ENCODE results near the gene MXD4. TPM values are rescaled to one million over a fixed set of nuclear protein-coding genes. Genes with fewer than 3 reads are reported as not detected.
A peak's percentile ranks its signal among the peaks of the same experiment; 100 is the strongest.

MXD4 gene
- total and polyA plus RNA-seq, 4 donors: 34.4 to 65.1 (median 47.8) TPM

- Histone ChIP-seq H3K4me1 (ENCODE audit: control insufficient read depth in 5 of 5, insufficient read depth in 5 of 5, low read length in 5 of 5) (peaks cover 0 to 8% (median 0%) of the 10 kb centered on the region in 5 donors), H3K4me3 (no peak overlapping the region), H3K9me3 (ENCODE audit: control insufficient read depth in 4 of 4, insufficient read depth in 3 of 4, low read length in 3 of 4) (peaks cover 0 to 10% (median 3%) of the 10 kb centered on the region in 4 donors), H3K9ac (ENCODE audit: insufficient read depth in 1 of 2, low read length in 2 of 2) (no peak overlapping the region), H3K27me3 (ENCODE audit: control insufficient read depth in 3 of 3, insufficient read depth in 3 of 3, low read length in 2 of 3) (no peaks in the 10 kb centered on the region), H3K27ac (ENCODE audit: low read depth in 1 of 2, low read length in 1 of 2) (no peak overlapping the region), H3K36me3 (ENCODE audit: control insufficient read depth in 4 of 4, insufficient read depth in 4 of 4, low read length in 4 of 4) (peaks cover 0 to 2% (median 0%) of the 10 kb centered on the region in 4 donors)
- 95 to 96% methylated on average over 17 to 19 of the region's 19 CpGs for WGBS, 2 donors
- DNase-seq (no peak), ATAC-seq (ENCODE audit: insufficient read depth, low FRiP score) (no peak)
- no peak for TF ChIP-seq CTCF (IDR thresholded peaks at IDR 0.05; ENCODE audit: control extremely low read depth, extremely low read depth)
These were observed 41.3 kb upstream of the MXD4 start for GRCh38 chr4:2303121-2303685.

GRCh38 chr4:2302387-2303119, 40.6 kb upstream of the MXD4 start:
- ATAC-seq (ENCODE audit: insufficient read depth, low FRiP score) (no peak), DNase-seq (peak in 1 of 3 donors; percentile 15)

DNA sequence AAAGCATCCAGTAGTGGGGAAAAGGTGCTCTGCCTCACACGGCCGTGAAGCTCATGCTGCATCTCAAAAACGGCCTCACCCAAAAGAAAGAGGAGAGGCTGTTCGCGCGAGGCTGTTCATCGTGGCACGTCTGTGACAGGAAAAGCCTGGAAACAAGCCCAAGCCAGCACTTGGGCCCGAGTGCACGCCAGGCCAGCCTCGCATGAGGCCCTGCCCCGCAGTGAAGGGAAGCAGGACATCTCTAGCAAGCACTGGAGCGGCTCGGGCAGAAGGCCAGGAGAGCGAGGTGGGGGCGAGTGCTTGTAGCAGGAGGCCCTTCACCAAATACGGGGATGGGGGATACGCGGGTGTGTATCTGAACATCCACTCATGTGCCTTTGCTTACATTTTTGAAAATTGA, 39.9 kb upstream of the MXD4 start:
- DNase-seq: peak; percentile 38 to 74 (median 51)
- H3K9ac ChIP-seq (ENCODE audit: insufficient read depth in 1 of 2, low read length in 2 of 2): no peak overlapping the region
- peaks cover 0 to 11% (median 3%) of the 10 kb centered on the region in 4 donors for H3K9me3 ChIP-seq (ENCODE audit: control insufficient read depth in 4 of 4, insufficient read depth in 3 of 4, low read length in 3 of 4)
- H3K4me1 ChIP-seq (ENCODE audit: control insufficient read depth in 5 of 5, insufficient read depth in 5 of 5, low read length in 5 of 5): peaks cover 0 to 8% (median 0%) of the 10 kb centered on the region in 5 donors
- no peak for TF ChIP-seq CTCF (IDR thresholded peaks at IDR 0.05; ENCODE audit: control extremely low read depth, extremely low read depth)
- peaks cover 0 to 5% (median 0%) of the 10 kb centered on the region in 4 donors for H3K36me3 ChIP-seq (ENCODE audit: control insufficient read depth in 4 of 4, insufficient read depth in 4 of 4, low read length in 4 of 4)
- no peak for ATAC-seq (ENCODE audit: insufficient read depth, low FRiP score)
- 63 to 78% methylated on average over 19 of the region's 19 CpGs for WGBS, 2 donors
- H3K4me3 ChIP-seq: no peak overlapping the region
- no peaks in the 10 kb centered on the region for H3K27me3 ChIP-seq (ENCODE audit: control insufficient read depth in 3 of 3, insufficient read depth in 3 of 3, low read length in 2 of 3)
- no peak overlapping the region for H3K27ac ChIP-seq (ENCODE audit: low read depth in 1 of 2, low read length in 1 of 2)

More at GRCh38 chr4:2302387-2303119, 40.6 kb upstream of the MXD4 start:
- Histone ChIP-seq H3K9me3 (ENCODE audit: control insufficient read depth in 4 of 4, insufficient read depth in 3 of 4, low read length in 3 of 4) (peaks cover 0 to 10% (median 3%) of the 10 kb centered on the region in 4 donors), H3K4me3 (no peak overlapping the region), H3K27ac (ENCODE audit: low read depth in 1 of 2, low read length in 1 of 2) (no peak overlapping the region), H3K27me3 (ENCODE audit: control insufficient read depth in 3 of 3, insufficient read depth in 3 of 3, low read length in 2 of 3) (no peaks in the 10 kb centered on the region), H3K4me1 (ENCODE audit: control insufficient read depth in 5 of 5, insufficient read depth in 5 of 5, low read length in 5 of 5) (peaks cover 0 to 8% (median 0%) of the 10 kb centered on the region in 5 donors), H3K36me3 (ENCODE audit: control insufficient read depth in 4 of 4, insufficient read depth in 4 of 4, low read length in 4 of 4) (peaks cover 0 to 2% (median 0%) of the 10 kb centered on the region in 4 donors), H3K9ac (ENCODE audit: insufficient read depth in 1 of 2, low read length in 2 of 2) (no peak overlapping the region)
- TF ChIP-seq CTCF (IDR thresholded peaks at IDR 0.05; ENCODE audit: control extremely low read depth, extremely low read depth): no peak
- 94 to 95% methylated on average over 28 of the region's 28 CpGs for WGBS, 2 donors
